GM21390 (cell line): ENCODE results near the gene CD248.
A peak's percentile ranks its signal among the peaks of the same experiment; 100 is the strongest.

Experiments used
- ATAC-seq: cut with Tn5 transposase; IDR thresholded peaks from one replicate; pipeline ENCODE4 v1.9.1; 2021; ENCODE audit not compliant: unreplicated experiment

CD248 gene

GRCh38 chr11:66289548-66290329 is 27.1 kb downstream of the CD248 start:
- ATAC-seq: peak; percentile 34

DNA sequence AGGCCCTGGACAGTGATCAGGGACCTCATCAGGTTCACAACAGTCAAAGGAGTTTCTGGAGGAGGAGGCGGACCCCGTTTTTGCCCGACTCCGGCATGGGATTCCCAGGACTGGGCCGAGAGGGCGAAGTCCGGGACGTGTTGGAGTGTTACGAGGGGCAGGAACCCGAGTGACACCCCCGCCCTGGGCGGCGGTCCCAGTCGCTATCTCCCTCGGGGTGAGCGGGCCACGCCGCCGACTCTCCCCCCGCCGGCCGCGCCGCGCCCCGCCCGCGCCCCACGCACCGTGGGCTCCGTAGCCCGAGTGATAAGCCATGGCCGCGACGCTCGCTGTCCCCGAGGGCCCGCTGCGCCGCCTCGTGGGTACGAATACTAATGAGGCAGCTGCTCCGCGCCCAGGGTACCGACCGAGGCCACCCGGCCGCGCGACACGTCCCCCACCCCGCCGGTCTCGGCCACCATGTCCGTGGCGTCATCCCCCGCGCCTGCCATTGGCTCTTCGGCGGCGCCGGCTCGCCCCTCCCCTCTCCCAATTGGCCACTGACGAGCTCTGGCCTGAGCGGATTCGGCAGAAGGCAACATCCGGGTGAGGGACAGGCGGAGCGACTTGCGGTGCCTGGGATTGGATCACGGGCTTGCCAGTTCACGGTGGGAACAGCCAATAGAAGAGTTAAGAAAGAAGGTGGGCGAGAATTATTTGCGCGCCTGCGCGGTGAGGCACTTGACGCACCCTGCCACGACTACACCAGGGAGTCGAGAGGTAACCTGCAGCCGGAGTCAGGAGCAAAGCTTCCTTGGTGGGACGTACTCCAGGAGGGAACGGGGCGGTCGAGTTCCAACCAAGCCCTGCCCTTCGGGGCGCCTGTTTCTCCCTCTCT is 27.9 kb downstream of the CD248 start, which contains the start of gene YIF1A:
Gene YIF1A, minus strand, starts transcription at position 473 of the 877 bp plus-strand sequence. Its CDS starts 158 bp downstream, at position 315.
- ATAC-seq: peak; percentile 83

DNA sequence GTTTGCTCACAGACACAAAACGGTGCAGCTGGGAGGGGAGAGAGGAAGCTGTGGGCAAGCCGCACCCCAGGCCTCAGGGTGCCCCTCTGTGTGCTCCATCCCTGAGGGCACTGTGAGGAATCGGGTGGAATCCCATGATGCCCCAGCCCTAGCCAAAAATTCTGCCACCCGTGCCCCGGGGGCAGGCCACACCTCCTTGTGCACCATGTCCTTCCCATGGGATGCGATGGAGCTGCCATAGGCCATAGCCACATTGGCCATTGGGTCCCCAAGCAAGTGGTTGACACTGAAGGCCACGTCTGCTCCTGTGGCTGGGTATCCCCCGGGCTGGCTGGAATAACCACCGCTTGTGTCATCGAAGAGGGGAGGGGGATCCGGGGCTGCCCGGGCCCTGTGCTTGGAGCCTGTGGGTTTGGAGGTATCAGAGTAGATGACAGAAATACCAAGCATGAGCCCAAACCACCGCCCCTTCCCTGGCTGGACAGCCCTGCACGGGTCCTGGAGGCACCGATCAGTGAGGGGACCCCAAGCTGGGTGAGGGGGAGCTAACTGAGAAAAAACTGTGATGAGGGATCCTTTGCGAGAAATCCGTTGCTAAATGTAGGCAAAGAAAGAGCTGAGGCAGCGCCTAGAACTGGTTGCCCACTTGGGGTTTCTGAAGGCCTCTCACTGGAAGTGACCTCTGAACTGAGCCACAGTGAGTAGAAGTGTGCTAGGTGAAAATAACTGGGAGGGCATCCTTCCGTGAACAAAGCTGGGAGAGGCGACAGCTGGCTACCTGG is 28.8 kb downstream of the CD248 start:
- no peak for ATAC-seq

GRCh38 chr11:66287211-66287888 is 29.5 kb downstream of the CD248 start:
- ATAC-seq: no peak

GRCh38 chr11:66286699-66287098 is 30.1 kb downstream of the CD248 start:
- ATAC-seq: no peak

DNA sequence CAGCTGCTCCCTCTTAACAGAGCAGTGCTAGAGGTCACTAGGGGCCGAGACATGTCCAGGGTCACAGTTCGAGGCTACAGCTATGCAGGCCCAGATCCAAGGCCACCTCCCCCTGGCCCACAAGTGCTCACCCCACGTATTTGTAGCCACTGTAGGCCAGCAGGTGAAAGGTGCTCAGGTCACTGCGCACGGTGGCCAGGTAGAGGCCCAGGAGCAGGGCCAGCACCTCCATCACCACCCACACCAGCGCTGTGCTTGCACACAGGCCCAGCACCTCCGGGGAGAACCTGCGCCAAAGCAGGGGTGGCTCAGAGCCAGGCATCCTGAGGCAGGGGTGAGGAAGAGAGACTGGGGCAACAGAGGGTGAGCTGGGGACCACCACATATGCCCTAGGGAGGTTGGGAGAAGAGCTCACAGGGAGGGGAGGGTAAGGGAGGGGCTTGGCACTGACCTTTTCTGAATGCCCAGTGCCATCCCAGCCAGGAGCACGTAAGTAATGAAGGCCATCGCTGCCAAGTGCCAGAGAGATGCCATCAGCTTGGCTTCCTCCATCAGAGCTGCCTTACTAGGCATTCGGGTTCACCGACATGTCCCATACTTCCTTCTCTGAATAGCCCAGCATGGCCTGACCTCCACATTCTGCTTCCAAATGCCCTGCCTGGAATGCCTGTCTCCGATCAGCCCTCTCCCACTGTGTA is 31.4 kb downstream of the CD248 start:
- ATAC-seq: no peak

DNA sequence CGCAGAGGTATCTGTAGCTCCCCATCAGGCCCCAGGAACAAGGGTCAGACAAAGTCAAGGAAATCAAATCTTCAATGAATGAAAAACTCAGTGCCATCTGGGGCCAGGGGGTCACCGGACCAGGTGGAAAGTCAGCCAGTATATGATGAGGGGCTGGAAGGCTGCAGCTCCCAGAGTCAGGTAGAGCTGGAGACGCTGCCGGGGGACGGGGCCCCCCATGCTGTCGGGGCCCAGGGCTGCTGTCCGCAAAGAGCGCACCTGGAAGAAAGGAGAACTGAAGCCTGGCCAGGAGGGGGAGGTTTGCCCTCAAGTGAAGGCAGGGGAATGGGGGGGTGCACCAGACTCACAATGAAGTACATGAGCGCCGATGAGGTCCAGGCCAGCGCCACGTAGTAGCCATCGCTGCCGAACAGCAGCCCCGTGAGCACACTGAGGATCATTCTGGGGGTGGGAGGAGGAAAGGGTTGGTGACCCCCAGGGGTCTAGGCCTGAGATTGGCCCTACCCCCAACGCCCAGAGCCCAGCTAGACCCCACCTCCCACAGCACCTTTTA is 32.2 kb downstream of the CD248 start:
- ATAC-seq: no peak

- ATAC-seq: no peak
Measured at GRCh38 chr11:66283461-66284105, 33.3 kb downstream of the CD248 start.

DNA sequence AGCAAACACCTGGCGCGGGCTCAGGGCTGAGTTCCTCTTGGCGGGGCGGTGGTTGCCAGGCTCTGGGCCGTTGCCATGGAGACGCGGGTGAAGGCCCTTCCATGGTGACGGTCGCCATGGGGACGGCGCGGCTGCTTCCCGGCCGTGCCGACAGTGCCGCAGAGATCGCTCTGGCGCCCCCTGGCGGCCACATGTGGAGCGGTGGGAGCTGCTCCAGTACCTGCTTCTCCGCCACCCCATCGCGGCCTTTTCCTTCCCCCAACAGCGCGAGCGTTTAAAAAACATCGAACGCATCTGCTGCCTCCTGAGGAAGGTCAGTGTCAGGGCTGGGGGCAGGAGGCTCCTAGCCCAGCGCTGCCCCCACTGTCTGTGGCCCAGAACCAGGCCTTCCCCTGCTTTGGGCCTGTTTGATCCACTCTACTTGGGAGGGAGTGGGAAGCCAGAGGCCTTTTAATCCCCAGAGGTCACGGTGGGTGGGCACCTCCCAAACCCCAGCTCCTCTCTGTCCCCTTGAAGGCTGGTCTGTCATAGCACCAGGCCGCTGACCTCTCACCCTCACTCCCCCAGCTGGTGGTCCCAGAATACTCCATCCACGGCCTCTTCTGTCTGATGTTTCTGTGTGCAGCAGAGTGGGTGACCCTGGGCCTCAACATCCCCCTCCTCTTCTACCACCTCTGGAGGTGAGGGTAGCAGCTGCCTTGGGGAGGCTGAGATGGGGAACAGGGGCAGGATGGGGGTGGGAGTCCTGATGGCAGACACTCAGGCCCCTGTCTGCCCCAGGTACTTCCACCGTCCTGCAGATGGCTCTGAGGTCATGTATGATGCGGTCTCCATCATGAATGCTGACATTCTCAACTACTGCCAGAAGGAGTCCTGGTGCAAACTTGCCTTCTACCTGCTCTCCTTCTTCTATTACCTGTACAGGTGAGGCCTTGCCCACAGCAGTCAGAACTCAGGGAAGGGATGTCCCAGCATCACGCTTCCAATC is 34.1 kb downstream of the CD248 start:
- peak; percentile 75 for ATAC-seq

DNA sequence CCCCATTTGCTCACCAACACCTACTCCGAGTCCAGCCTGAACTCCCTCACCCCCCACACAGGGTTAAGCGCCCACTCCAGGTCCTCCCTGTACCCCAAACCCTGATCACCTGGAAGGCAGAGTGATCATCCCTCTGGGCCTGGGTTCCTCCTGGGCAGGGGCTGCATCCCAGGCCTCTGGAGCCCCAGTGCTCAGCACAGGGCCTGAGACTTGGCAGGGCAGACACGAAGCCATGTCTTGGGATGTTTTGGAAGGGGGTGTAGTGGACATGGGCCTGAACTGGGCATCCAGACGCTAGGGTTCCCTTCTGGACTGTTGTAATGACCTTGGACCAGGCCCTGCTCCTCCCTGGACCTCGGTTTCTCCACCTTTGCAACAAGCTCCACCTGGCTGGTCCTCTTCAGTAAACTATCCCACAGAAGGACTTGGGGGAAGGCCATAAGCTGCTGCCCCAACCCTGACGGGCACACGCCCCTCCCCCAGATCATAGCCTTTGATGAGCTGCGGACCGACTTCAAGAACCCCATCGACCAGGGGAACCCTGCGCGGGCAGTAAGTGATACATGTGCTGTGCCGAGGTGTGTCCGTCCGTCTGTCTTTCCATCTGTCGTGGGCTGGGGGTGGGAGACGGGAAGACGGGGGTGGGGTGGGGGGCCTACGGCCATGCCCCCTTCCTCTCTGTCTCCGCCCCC is 34.9 kb downstream of the CD248 start:
- ATAC-seq: no peak

DNA sequence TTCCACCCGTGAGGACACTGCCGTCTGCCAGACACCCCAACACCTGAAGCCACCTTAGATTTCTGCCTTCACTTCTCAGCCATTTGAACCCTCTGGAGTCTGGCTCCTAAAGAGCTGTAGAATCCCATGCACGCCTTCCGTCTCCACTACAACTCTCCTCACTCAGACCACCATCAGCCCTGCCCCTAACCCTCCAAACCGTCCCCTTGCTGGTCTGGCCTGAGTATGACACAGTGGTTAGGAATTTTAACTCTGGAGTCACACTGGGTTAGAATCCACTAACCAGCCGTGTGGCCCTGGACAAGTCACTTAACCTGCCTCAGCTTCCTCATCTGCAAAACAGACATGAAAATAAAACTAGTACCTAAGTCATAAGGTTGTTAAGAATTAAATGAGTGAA is 35.8 kb downstream of the CD248 start:
- no peak for ATAC-seq

DNA sequence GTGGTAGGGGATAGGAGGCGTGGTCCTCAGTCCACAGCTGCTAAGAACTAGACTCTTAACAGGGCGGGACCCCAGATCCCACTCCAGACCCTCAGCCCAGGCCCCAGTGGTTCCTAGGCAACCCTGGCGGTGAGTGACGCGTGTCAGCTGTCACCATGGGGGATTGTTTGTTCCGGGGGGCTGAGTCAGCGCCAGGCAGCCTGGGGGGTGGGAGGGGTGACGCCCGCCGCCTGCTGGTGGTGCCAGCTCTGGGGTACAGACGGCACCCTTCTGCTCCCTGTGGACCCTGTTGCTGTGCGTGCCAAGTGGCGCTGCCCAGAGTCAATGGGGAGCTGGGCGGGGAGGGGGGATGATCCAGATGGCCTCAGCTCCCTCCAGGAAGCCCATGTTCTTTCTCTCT is 36.4 kb downstream of the CD248 start:
- ATAC-seq: no peak

DNA sequence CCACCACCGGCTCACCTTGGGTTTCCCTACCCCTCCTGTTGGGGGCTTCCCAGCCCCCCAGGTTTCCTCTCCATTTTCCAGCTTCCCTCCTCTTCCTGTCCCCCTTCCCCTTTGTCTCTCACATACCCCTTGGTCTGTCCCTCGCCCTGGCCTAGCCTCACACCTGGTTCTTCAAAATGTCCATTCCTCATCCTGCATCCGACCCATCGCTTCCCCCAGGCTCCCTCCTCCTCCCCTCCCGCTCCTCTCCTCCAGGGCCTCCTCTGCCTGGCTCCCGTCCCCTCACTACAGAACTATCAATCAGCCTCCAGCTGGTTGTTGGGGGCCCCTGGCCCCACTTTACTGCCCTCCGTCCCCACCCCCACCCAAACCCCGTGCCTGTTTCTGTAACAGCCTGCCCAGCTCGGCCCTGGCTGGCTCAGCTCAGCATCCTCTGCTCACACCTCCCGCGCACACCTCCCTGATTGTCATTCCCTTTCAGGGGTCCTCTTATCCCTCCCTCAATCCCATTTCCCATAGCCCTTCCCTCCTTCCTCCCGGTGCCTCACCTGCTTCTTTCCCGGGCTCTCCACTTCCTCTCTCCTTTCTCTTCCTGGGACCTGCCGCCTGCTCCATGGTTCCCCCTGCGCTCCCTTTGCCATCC is 37.6 kb downstream of the CD248 start:
- no peak for ATAC-seq

- no peak for ATAC-seq
Measured at GRCh38 chr11:66278363-66279091, 38.3 kb downstream of the CD248 start.

DNA sequence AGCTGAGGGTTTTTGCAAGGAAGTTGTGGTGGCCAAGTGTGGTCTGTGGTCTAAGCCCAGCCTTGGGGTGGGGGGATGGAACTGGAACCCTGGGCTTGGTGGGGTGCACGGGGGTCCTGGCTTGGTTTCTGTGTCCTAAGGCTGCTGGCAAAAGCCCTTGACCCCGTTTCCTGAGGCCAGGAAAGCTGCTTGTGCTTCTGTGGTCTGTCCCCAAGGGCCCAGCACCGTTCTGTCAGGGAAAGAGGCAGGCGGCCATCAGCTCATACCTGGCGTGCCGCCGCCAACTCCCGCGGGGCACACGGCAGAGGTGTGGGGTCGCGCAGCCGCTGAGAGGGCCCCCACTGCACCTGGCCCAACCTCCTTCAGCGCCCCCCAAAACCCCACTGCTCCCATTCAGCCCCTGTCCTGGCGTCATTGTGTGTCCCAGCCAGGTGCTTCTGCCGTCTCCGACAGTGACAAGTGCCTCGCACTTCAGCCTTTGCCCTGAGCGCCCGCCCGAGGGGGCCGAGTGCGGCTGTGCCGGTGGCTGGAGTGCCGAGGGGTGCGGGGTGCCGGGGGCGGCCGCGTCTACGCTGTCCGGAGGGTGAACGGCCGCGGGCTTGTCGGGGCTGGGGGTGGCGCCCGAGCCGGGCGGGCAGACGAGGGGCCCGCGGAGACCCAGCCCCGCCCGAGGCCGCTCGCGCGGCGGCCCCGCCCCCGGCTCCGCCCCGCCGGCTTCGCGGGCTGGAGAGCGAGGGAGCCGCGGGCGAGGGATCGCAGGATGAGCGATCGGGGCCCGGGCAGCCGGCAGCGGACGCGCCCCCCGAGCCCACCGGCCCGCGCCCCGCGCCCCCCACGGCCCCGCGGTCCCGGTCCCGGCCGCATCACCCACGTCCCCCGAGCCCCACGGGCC is 39.1 kb downstream of the CD248 start, which contains the start of gene CNIH2:
Gene CNIH2, plus strand, starts transcription at position 705 of the 892 bp plus-strand sequence. CDS start 282 bp downstream, outside the sequence.
- ATAC-seq: no peak
